ENCODE measurements around the gene DAO.

- TF ChIP-seq CTCF (IDR thresholded peaks at IDR 0.05) (no peak), POLR2AphosphoS5 (IDR thresholded peaks at IDR 0.05) (no peak), POLR2A (IDR thresholded peaks at IDR 0.05) (no peak)
Observed at GRCh38 chr12:108847705-108848104, 32.2 kb upstream of the DAO start.

Data from stomach (tissue), 4 donors.